NCI-H2171 (cell line): ENCODE measurements around the gene CDC25C.
"Not testable (repeated sequence)": the region's sequence is repeated elsewhere in the genome, so short reads cannot be mapped to it uniquely, and the experiment has no call there.

Source experiments
- DNase-seq: peaks from one replicate; lab custom pipeline; 2025; lab: John Stamatoyannopoulos, UW

The CDC25C gene

GRCh38 chr5:138344887-138345622, 13.5 kb upstream of the CDC25C start:
- DNase-seq = no peak

GRCh38 chr5:138340008-138340407, 8.4 kb upstream of the CDC25C start:
- no peak for DNase-seq

GRCh38 chr5:138339464-138339863, 7.9 kb upstream of the CDC25C start:
- DNase-seq = no peak

GRCh38 chr5:138339091-138339456, 7.5 kb upstream of the CDC25C start:
- no peak for DNase-seq

- DNase-seq = no peak
Measured at GRCh38 chr5:138338411-138339090, 6.9 kb upstream of the CDC25C start.

- DNase-seq = peak; percentile 74
Measured at GRCh38 chr5:138337685-138338410, 6.2 kb upstream of the CDC25C start, which contains the start of gene FAM53C. FAM53C (plus strand) TSS chr5:138338266; CDS start chr5:138341336, 3,070 bp downstream.

- DNase-seq = no peak
Measured at GRCh38 chr5:138336952-138337684, 5.5 kb upstream of the CDC25C start.

GRCh38 chr5:138334867-138335447, 3.4 kb upstream of the CDC25C start:
- DNase-seq = no peak

- no peak for DNase-seq
Measured at GRCh38 chr5:138330813-138331448, 673 bp downstream of the CDC25C start.

- DNase-seq = not testable (repeated sequence)
Measured at GRCh38 chr5:138318211-138318610, 13.4 kb downstream of the CDC25C start.

GRCh38 chr5:138316355-138316754, 15.2 kb downstream of the CDC25C start:
- DNase-seq = no peak

GRCh38 chr5:138315751-138316278, 15.8 kb downstream of the CDC25C start:
- no peak for DNase-seq

- DNase-seq = peak; percentile 28
Measured at GRCh38 chr5:138305797-138306196, 25.8 kb downstream of the CDC25C start.

- DNase-seq = no peak
Measured at GRCh38 chr5:138303372-138303771, 28.2 kb downstream of the CDC25C start.

GRCh38 chr5:138289296-138289695, 42.3 kb downstream of the CDC25C start:
- DNase-seq = no peak

- no peak for DNase-seq
Measured at GRCh38 chr5:138287246-138287645, 44.4 kb downstream of the CDC25C start.

GRCh38 chr5:138282920-138283742, 48.5 kb downstream of the CDC25C start:
- no peak for DNase-seq

GRCh38 chr5:138280915-138281314, 50.7 kb downstream of the CDC25C start:
- no peak for DNase-seq

- DNase-seq = no peak
Measured at GRCh38 chr5:138276402-138277054, 55.1 kb downstream of the CDC25C start.

- DNase-seq = no peak
Measured at GRCh38 chr5:138275895-138276294, 55.7 kb downstream of the CDC25C start.
